A549 treated with ZK216348 at 1 μM for 4 hours (cell line): Measurements from ENCODE around the gene SERPINA7. TPM values are rescaled to one million over a fixed set of nuclear protein-coding genes. Genes with fewer than 3 reads are reported as not detected.

Experiments
- total RNA-seq: library from RNA; stranded (reverse); fragments of 200-300 nt; extraction: Qiagen RNA extraction; gene quantifications from 5 replicates; pipeline ENCODE4 v1.2.3, GENCODE V29; 2022; ENCODE audit warnings: low read depth

Gene SERPINA7, protein sequence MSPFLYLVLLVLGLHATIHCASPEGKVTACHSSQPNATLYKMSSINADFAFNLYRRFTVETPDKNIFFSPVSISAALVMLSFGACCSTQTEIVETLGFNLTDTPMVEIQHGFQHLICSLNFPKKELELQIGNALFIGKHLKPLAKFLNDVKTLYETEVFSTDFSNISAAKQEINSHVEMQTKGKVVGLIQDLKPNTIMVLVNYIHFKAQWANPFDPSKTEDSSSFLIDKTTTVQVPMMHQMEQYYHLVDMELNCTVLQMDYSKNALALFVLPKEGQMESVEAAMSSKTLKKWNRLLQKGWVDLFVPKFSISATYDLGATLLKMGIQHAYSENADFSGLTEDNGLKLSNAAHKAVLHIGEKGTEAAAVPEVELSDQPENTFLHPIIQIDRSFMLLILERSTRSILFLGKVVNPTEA
- total RNA-seq = not detected in 5 replicates

DNA sequence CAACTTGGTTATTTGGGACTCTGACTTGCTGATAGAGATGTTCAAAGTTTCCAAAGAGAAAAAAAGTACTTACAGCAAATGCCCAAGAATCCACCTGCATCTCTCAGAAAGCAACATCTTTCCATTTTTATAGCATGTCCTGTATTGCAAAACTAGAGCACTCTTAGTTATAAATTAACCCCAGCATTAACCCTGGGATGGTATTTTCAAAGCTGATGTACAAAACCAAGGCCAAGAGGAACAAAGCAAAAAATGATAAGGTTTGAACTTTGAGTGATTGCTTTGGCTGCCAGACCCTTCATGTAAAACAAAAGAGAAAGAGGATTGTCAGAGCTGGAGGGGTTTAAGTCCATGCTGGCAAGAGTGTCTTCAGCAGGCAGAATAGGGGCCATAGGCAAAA lies at the start of gene SERPINA7:
Gene SERPINA7, minus strand, starts transcription at position 103 of the 400 bp plus-strand sequence. CDS start 1,669 bp downstream, outside the sequence.

Other genes with a start within 250 kb of the SERPINA7 start
- not detected in 5 replicates for gene NRK, start 216.2 kb downstream of the SERPINA7 start, total RNA-seq
- not detected in 5 replicates for gene PWWP3B, start 129.6 kb upstream of the SERPINA7 start, total RNA-seq